SK-N-SH (cell line): Measurements from ENCODE around the gene PROM2. TPM values are rescaled to one million over a fixed set of nuclear protein-coding genes. Genes with fewer than 3 reads are reported as not detected.

ENCODE experiments used
- CTCF ChIA-PET: fragments of 300-600, 350-600 bp; formaldehyde crosslinking; extraction: SDS; loops from one replicate; lab custom pipeline; 2021; lab: Yijun Ruan, JAX
- POLR2A ChIA-PET: fragments of 350-600 bp; sonication (Branson Sonifier 250); formaldehyde crosslinking; extraction: SDS; loops from one replicate; lab custom pipeline; 2020; ENCODE audit warnings: antibody characterized with exemption, inconsistent platforms; lab: Yijun Ruan, JAX
- DNase-seq: peaks from one replicate; pipeline ENCODE4 v3.0.0; 2012
- H2AFZ ChIP-seq: fragments of 200-600 bp; sonication (generic); 2 replicates; pipeline ENCODE4 v1.8.1; 2016; ENCODE audit warnings: antibody characterized with exemption, mild to moderate bottlenecking, low read depth
- H3F3A ChIP-seq: fragments of 200-600 bp; sonication (generic); replicated peaks from 2 replicates; pipeline ENCODE3; 2016; ENCODE audit warnings: antibody characterized with exemption, mild to moderate bottlenecking; ENCODE audit not compliant: insufficient read depth
- H3K27ac ChIP-seq, 2 experiments: fragments of 200-500 bp in 1 of 2; fragments of 200-600 bp in 1 of 2; sonication (Bioruptor generic) in 1 of 2; sonication (generic), shearing (Covaris generic) in 1 of 2; 2 replicates each; pipeline versions ENCODE4 v1.5.1 to v1.6.1; 2014 to 2016; ENCODE audit warnings: low read depth in 2 of 2, inconsistent platforms in 1 of 2, low read length in 1 of 2, mild to moderate bottlenecking in 1 of 2, mixed read lengths in 1 of 2
- H3K27me3 ChIP-seq: fragments of 200-600 bp; sonication (generic), shearing (Covaris generic); 2 replicates; pipeline ENCODE4 v1.6.1; 2016; ENCODE audit warnings: mixed run types; ENCODE audit not compliant: insufficient read depth
- H3K36me3 ChIP-seq, 2 experiments: fragments of 200-500 bp in 1 of 2; fragments of 200-600 bp in 1 of 2; sonication (Bioruptor generic) in 1 of 2; sonication (generic) in 1 of 2; replicated peaks in 1 of 2; 2 replicates each; pipeline versions ENCODE3 to v1.5.1; 2014 to 2016; ENCODE audit warnings: low read length in 1 of 2, mild to moderate bottlenecking in 1 of 2; ENCODE audit not compliant: insufficient read depth in 2 of 2, control insufficient read depth in 1 of 2
- H3K4me1 ChIP-seq, 2 experiments: fragments of 200-500 bp in 1 of 2; fragments of 200-600 bp in 1 of 2; sonication (Bioruptor generic) in 1 of 2; sonication (generic), shearing (Covaris generic) in 1 of 2; 2 replicates each; pipeline versions ENCODE4 v1.5.1 to v1.6.1; 2014 to 2016; ENCODE audit warnings: low read depth in 1 of 2, low read length in 1 of 2, mixed run types in 1 of 2; ENCODE audit not compliant: insufficient read depth in 2 of 2, control insufficient read depth in 1 of 2
- H3K4me2 ChIP-seq: fragments of 200-600 bp; sonication (generic), shearing (Covaris generic); 2 replicates; pipeline ENCODE4 v1.6.1; 2017; ENCODE audit warnings: mixed run types
- H3K4me3 ChIP-seq, 2 experiments: fragments of 200-500 bp in 1 of 2; fragments of 200-600 bp in 1 of 2; sonication (Bioruptor generic) in 1 of 2; sonication (generic), shearing (Covaris generic) in 1 of 2; 2 replicates each; pipeline versions ENCODE4 v1.5.1 to v1.8.1; 2014 to 2016; ENCODE audit warnings: low read depth in 2 of 2, inconsistent platforms in 1 of 2, low read length in 1 of 2, mild to moderate bottlenecking in 1 of 2, mixed read lengths in 1 of 2, moderate library complexity in 1 of 2
- H3K79me2 ChIP-seq: fragments of 200-600 bp; sonication (generic); 2 replicates; pipeline ENCODE4 v1.8.1; 2017; ENCODE audit warnings: mild to moderate bottlenecking; ENCODE audit not compliant: insufficient read depth
- H3K9ac ChIP-seq: fragments of 200-600 bp; sonication (generic); 2 replicates; pipeline ENCODE4 v1.6.1; 2017; ENCODE audit warnings: mixed run types
- H3K9me2 ChIP-seq: fragments of 200-600 bp; sonication (generic); 2 replicates; pipeline ENCODE4 v1.6.1; 2017; ENCODE audit warnings: mixed run types
- H3K9me3 ChIP-seq: fragments of 200-600 bp; sonication (generic); 2 replicates; pipeline ENCODE4 v1.6.1; 2017; ENCODE audit warnings: mixed run types, mild to moderate bottlenecking, moderate library complexity
- H4K20me1 ChIP-seq: fragments of 200-600 bp; sonication (generic); 2 replicates; pipeline ENCODE4 v1.6.1; 2017; ENCODE audit warnings: mild to moderate bottlenecking, mixed run types; ENCODE audit not compliant: insufficient read depth
- CHD2 ChIP-seq: fragments of 150-350 bp; IDR thresholded peaks from 2 replicates; pipeline ENCODE4 v1.6.1; 2018; ENCODE audit warnings: low read length; ENCODE audit not compliant: partially characterized antibody
- EZH2phosphoT487 ChIP-seq: fragments of 200-600 bp; sonication (generic); IDR thresholded peaks from 2 replicates; pipeline ENCODE4 v1.6.1; 2017; ENCODE audit warnings: low read depth, mixed run types, mild to moderate bottlenecking, antibody characterized with exemption, moderate library complexity, borderline replicate concordance
- IRF3 ChIP-seq: fragments of 150-350 bp; IDR thresholded peaks from 2 replicates; pipeline ENCODE4 v1.6.1; 2016; ENCODE audit warnings: mild to moderate bottlenecking, low read depth, low read length
- MEF2A ChIP-seq: IDR thresholded peaks from 2 replicates; pipeline ENCODE4 v1.4.0; 2012; ENCODE audit warnings: low read depth, borderline replicate concordance
- RXRA ChIP-seq: IDR thresholded peaks from 2 replicates; pipeline ENCODE4 v1.4.0; 2012; ENCODE audit warnings: low read depth, mild to moderate bottlenecking, borderline replicate concordance
- SIN3A ChIP-seq: IDR thresholded peaks from 2 replicates; pipeline ENCODE4 v1.6.1; 2012; ENCODE audit warnings: low read depth, mild to moderate bottlenecking, low read length, moderate library complexity, borderline replicate concordance
- SMC3 ChIP-seq: IDR thresholded peaks from 2 replicates; pipeline ENCODE4 v1.6.1; 2012; ENCODE audit warnings: low read depth, low read length, improper control_type of control experiment
- TAF1 ChIP-seq: IDR thresholded peaks from 2 replicates; pipeline ENCODE4 v1.6.1; 2012; ENCODE audit warnings: low read depth, mild to moderate bottlenecking, low read length, moderate library complexity, borderline replicate concordance
- TCF12 ChIP-seq: IDR thresholded peaks from 2 replicates; pipeline ENCODE4 v1.4.0; 2012
- USF2 ChIP-seq: fragments of 150-350 bp; IDR thresholded peaks from 2 replicates; pipeline ENCODE4 v1.6.1; 2017; ENCODE audit warnings: antibody characterized with exemption, low read length, low read depth, borderline replicate concordance
- WGBS: methylation state at CpG from one replicate; pipeline ENCODE4 v1.1.6; 2017; ENCODE audit warnings: low lambda C conversion rate; 5-methylcytosine and 5-hydroxymethylcytosine counted together
- polyA plus RNA-seq, 3 experiments: library from polyadenylated mRNA; depleted of rRNA; stranded (reverse); fragments of >200 nt; gene quantifications; 2 replicates each; pipeline ENCODE4 v1.2.3, GENCODE V29; 2012

PROM2 gene
- polyA plus RNA-seq, 1 of the 3 experiments (the other 2 are of a cell fraction) = 0.38 TPM

GRCh38 chr2:95305380-95306061, 31.3 kb downstream of the PROM2 start:
- POLR2A ChIA-PET = no interaction called here
- Histone ChIP-seq H3K27ac (no peak overlapping the region), H3K4me1 (peaks cover 0 to 43% of the 10 kb centered on the region in 2 experiments; a peak in 2 of 4 replicates), H3K36me3 (no peaks in the 10 kb centered on the region), H2AFZ (no peak overlapping the region), H3K9me3 (no peaks in the 10 kb centered on the region), H3K4me3 (no peak overlapping the region), H3K27me3 (no peaks in the 10 kb centered on the region; the same call in 1 of the 2 replicates), H3K9me2 (no peaks in the 10 kb centered on the region), H3K79me2 (no peaks in the 10 kb centered on the region), H3K4me2 (no peak overlapping the region), H3K9ac (no peak overlapping the region), H4K20me1 (no peaks in the 10 kb centered on the region), H3F3A (no peaks in the 10 kb centered on the region)
- DNase-seq = no peak
- CTCF ChIA-PET = interaction anchor here (1.2 to 2.4 kb wide), 3 partner anchors 10 to 84 kb away, joined by 3 to 12 read pairs (median 5); no protein-coding TSS in a partner anchor
- no peak for TF ChIP-seq CHD2
- 66% methylated on average over 15 of the region's 15 CpGs for WGBS

GRCh38 chr2:95306336-95306895, 32.2 kb downstream of the PROM2 start:
- 59% methylated on average over 8 of the region's 10 CpGs for WGBS
- Histone ChIP-seq H3K4me3 (no peak overlapping the region), H3K36me3 (no peaks in the 10 kb centered on the region), H3K4me2 (no peak overlapping the region), H3K9me2 (no peaks in the 10 kb centered on the region), H4K20me1 (no peaks in the 10 kb centered on the region), H3K4me1 (peaks cover 0 to 34% of the 10 kb centered on the region in 2 experiments; a peak in 2 of 4 replicates), H3K27me3 (no peaks in the 10 kb centered on the region; the same call in 1 of the 2 replicates), H3K9ac (no peak overlapping the region), H2AFZ (no peak overlapping the region), H3K27ac (no peak overlapping the region), H3K79me2 (no peaks in the 10 kb centered on the region), H3F3A (no peaks in the 10 kb centered on the region), H3K9me3 (no peaks in the 10 kb centered on the region)
- TF ChIP-seq TAF1 = no peak
- TF ChIP-seq SIN3A = no peak
- TF ChIP-seq MEF2A = no peak
- no peak for TF ChIP-seq TCF12
- TF ChIP-seq EZH2phosphoT487 = no peak
- no peak for TF ChIP-seq SMC3
- no peak for TF ChIP-seq IRF3
- ChIA-PET CTCF (interaction anchor here (1.2 to 2.4 kb wide), 2 partner anchors 9 to 75 kb away, joined by 3 to 12 read pairs; no protein-coding TSS in a partner anchor), POLR2A (no interaction called here)
- DNase-seq = no peak

- H3K9me2 ChIP-seq = no peaks in the 10 kb centered on the region
- no peaks in the 10 kb centered on the region for H3K9me3 ChIP-seq
- H2AFZ ChIP-seq = no peak overlapping the region
- H3K27ac ChIP-seq = no peak overlapping the region
- CTCF ChIA-PET = no interaction called here
- H3K36me3 ChIP-seq = no peaks in the 10 kb centered on the region
- no peak overlapping the region for H3K9ac ChIP-seq
- H4K20me1 ChIP-seq = no peaks in the 10 kb centered on the region
- H3K4me1 ChIP-seq = peaks cover 0 to 27% of the 10 kb centered on the region in 2 experiments; a peak in 2 of 4 replicates
- H3K27me3 ChIP-seq = no peaks in the 10 kb centered on the region; the same call in 1 of the 2 replicates
- no peaks in the 10 kb centered on the region for H3F3A ChIP-seq
- no peak for TF ChIP-seq USF2
- TF ChIP-seq RXRA = no peak
- no peak for TF ChIP-seq SIN3A
- H3K4me3 ChIP-seq = no peak overlapping the region
- H3K4me2 ChIP-seq = no peak overlapping the region
- DNase-seq = no peak
- 90% methylated on average over 2 of the region's 5 CpGs for WGBS
- H3K79me2 ChIP-seq = no peaks in the 10 kb centered on the region
- POLR2A ChIA-PET = no interaction called here
Measured at GRCh38 chr2:95307036-95307435, 32.8 kb downstream of the PROM2 start.
